Peyer's patch (tissue), 4 donors: ENCODE measurements around the gene SELENOI. TPM values are rescaled to one million over a fixed set of nuclear protein-coding genes. Genes with fewer than 3 reads are reported as not detected.

Experiments used
- DNase-seq, 3 donors: peaks; one replicate each; pipeline ENCODE4 v3.0.0-alpha.2; 2017 to 2019
- H3K27ac ChIP-seq, 4 donors: fragments of 200-600 bp; sonication (generic); one replicate each; pipeline ENCODE4 v1.5.1; 2016 to 2019
- H3K27me3 ChIP-seq, 2 donors: fragments of 200-600 bp; sonication (generic); one replicate each; pipeline ENCODE4 v1.5.1; 2019
- H3K36me3 ChIP-seq, 3 donors: fragments of 200-600 bp; sonication (generic); one replicate each; pipeline ENCODE4 v1.5.1; 2016 to 2019
- H3K4me1 ChIP-seq, 4 donors: fragments of 200-600 bp; sonication (generic); one replicate each; pipeline ENCODE4 v1.5.1; 2016 to 2019
- H3K4me3 ChIP-seq, 4 donors: fragments of 200-600 bp; sonication (generic); 1 replicate in 3 of 4; 2 replicates in 1 of 4; pipeline ENCODE4 v1.5.1; 2016 to 2019; ENCODE audit warnings: mild to moderate bottlenecking in 1 of 4
- H3K9me3 ChIP-seq, 4 donors: fragments of 200-600 bp; sonication (generic); one replicate each; pipeline ENCODE4 v1.5.1; 2016 to 2019; ENCODE audit warnings: mild to moderate bottlenecking in 1 of 4
- CTCF ChIP-seq, 6 experiments: fragments of 450-650 bp in 4 of 6; fragments of 200-600 bp in 2 of 6; sonication (generic) in 1 of 6; IDR thresholded peaks; one replicate each; pipeline ENCODE4 v1.5.1; 2017 to 2019; ENCODE audit warnings: antibody characterized with exemption in 6 of 6, mild to moderate bottlenecking in 3 of 6, moderate library complexity in 1 of 6
- POLR2A ChIP-seq, 2 donors: fragments of 450-650 bp; IDR thresholded peaks; one replicate each; pipeline ENCODE4 v1.5.1; 2017; ENCODE audit warnings: antibody characterized with exemption in 2 of 2, mild to moderate bottlenecking in 2 of 2, moderate library complexity in 2 of 2
- total RNA-seq, 4 donors: library from RNA; depleted of rRNA; stranded (reverse); fragments of >200 nt; gene quantifications; one replicate each; pipeline ENCODE4 v1.1.0, GENCODE V29; 2016

SELENOI gene
- total RNA-seq, 4 donors from 2014 or later = 28.1 to 82.1 (median 51.2) TPM

DNA sequence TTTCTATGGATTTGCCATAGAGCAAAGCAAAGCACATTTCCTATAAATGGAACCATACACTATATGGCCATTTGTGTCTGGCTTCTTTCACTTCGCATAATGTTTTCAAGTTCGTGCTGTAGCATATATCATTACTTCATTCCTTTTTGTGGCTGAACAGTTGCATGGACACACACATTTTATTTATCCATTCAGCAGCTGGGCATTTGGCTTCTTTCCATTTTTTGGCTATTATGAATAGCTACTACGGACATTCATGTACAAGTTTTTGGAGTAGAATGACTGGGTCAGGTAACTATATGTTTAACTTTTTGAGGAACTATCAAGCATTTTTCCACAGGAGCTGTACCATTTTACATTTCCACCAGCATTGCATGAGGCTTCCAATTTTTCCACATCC, 10.7 kb upstream of the SELENOI start:
- no peaks in the 10 kb centered on the region for H3K36me3 ChIP-seq
- H3K27me3 ChIP-seq = no peaks in the 10 kb centered on the region
- TF ChIP-seq POLR2A (IDR thresholded peaks at IDR 0.05) (no peak), CTCF (IDR thresholded peaks at IDR 0.05) (no peak)
- H3K27ac ChIP-seq = no peak overlapping the region
- no peak for DNase-seq
- no peaks in the 10 kb centered on the region for H3K9me3 ChIP-seq
- no peak overlapping the region for H3K4me3 ChIP-seq
- H3K4me1 ChIP-seq = no peaks in the 10 kb centered on the region

- Histone ChIP-seq H3K36me3 (no peaks in the 10 kb centered on the region), H3K4me3 (no peak overlapping the region), H3K9me3 (no peaks in the 10 kb centered on the region), H3K27me3 (no peaks in the 10 kb centered on the region), H3K4me1 (no peaks in the 10 kb centered on the region), H3K27ac (no peak overlapping the region)
- DNase-seq = no peak
- TF ChIP-seq CTCF (IDR thresholded peaks at IDR 0.05) (no peak), POLR2A (IDR thresholded peaks at IDR 0.05) (no peak)
Measured at GRCh38 chr2:26336719-26337118, 9.2 kb upstream of the SELENOI start.

DNA sequence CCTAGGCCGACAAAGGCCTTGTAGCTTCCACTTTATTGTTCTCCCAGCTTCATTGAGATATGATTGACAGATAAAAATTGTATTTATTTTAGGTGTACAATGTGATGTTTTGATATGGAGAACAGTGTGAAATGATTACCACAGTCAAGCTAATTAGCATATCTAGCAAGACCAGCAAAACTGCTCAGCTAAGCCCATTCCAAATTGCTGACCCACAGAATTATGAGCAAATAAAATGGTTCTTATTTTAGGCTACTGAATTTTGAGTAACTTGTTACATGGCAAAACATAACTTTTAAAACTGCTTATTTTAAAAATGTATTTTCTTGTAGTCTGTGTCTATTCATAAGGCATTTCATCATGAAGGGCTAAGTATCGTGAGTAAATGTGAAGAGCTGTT, 8.6 kb upstream of the SELENOI start:
- H3K36me3 ChIP-seq = no peaks in the 10 kb centered on the region
- DNase-seq = no peak
- no peak for TF ChIP-seq POLR2A (IDR thresholded peaks at IDR 0.05)
- no peak for TF ChIP-seq CTCF (IDR thresholded peaks at IDR 0.05)
- H3K4me1 ChIP-seq = no peaks in the 10 kb centered on the region
- no peak overlapping the region for H3K27ac ChIP-seq
- no peaks in the 10 kb centered on the region for H3K9me3 ChIP-seq
- no peaks in the 10 kb centered on the region for H3K27me3 ChIP-seq
- no peak overlapping the region for H3K4me3 ChIP-seq

- H3K36me3 ChIP-seq = no peaks in the 10 kb centered on the region
- no peak overlapping the region for H3K4me3 ChIP-seq
- DNase-seq = no peak
- H3K27ac ChIP-seq = no peak overlapping the region
- H3K27me3 ChIP-seq = no peaks in the 10 kb centered on the region
- H3K4me1 ChIP-seq = peaks cover 0 to 12% (median 6%) of the 10 kb centered on the region in 4 donors
- no peak for TF ChIP-seq POLR2A (IDR thresholded peaks at IDR 0.05)
- TF ChIP-seq CTCF (IDR thresholded peaks at IDR 0.05) = no peak
- H3K9me3 ChIP-seq = no peaks in the 10 kb centered on the region
Measured at GRCh38 chr2:26340831-26341230, 5.1 kb upstream of the SELENOI start.

DNA sequence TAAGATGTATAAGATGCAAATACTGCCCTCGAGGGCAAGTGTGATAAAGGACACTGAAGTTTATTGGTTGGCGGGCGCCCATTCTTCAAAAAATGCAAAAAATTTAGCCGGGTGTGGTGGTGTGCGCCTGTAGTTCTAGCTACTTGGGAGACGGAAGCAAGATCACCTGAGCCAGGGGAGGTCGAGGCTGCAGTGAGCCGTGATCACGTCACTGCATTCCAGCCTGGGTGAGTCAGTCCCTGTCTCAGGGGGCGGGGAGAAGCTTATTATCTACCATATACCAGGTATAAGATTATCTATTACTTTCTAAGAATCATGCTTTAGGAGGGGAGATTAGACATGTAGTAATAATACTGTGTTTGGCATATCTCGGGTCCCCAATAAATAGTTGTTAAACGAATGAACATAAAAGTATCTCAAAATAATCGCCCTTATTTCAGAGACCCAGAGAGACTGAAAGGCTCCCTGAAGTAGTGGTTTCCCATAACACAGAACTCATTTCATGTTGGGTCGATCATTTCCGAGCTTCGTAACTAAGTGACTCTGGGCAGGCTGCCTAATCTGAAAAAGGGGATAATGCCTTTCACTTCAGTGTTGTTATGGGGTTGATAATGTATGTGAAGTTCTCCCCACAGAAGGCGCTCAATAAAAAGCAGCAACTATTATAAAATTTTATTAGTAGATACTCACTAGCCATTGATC, 1.2 kb upstream of the SELENOI start:
- Histone ChIP-seq H3K9me3 (no peaks in the 10 kb centered on the region), H3K27ac (peak overlapping the region; percentile 91 to 97 (median 96)), H3K4me1 (peaks cover 0 to 26% (median 10%) of the 10 kb centered on the region in 4 donors), H3K4me3 (peak overlapping the region; percentile 76 to 89 (median 88)), H3K27me3 (no peaks in the 10 kb centered on the region), H3K36me3 (no peaks in the 10 kb centered on the region)
- TF ChIP-seq POLR2A (IDR thresholded peaks at IDR 0.05) = no peak
- no peak for TF ChIP-seq CTCF (IDR thresholded peaks at IDR 0.05)
- peak in 2 of 3 donors; percentile 62 to 76 for DNase-seq

DNA sequence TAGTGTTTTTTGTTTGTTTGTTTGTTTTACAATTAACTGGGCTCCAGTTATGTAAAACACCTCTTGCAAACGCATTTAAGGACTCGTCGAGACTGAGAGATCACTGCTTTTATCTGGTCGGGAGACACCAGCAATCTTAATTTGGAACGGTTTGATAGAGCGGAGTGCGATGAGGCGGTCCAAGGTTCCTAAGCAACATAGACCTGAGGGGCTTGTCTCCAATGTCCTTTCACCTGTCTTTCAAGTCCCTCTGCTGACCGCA, 729 bp upstream of the SELENOI start:
- TF ChIP-seq POLR2A (IDR thresholded peaks at IDR 0.05) = no peak
- no peak for TF ChIP-seq CTCF (IDR thresholded peaks at IDR 0.05)
- H3K4me1 ChIP-seq = peaks cover 0 to 26% (median 10%) of the 10 kb centered on the region in 4 donors

More for the DNA sequence above, 729 bp upstream of the SELENOI start:
- H3K27ac ChIP-seq = peak overlapping the region; percentile 91 to 97 (median 96)
- H3K4me3 ChIP-seq = peak overlapping the region; percentile 76 to 89 (median 88)
- H3K9me3 ChIP-seq = no peaks in the 10 kb centered on the region
- no peaks in the 10 kb centered on the region for H3K36me3 ChIP-seq
- no peaks in the 10 kb centered on the region for H3K27me3 ChIP-seq
- DNase-seq = no peak
